Prostate gland (tissue), 2 donors: ENCODE results near the gene SEMA3E.

ENCODE experiments used
- CTCF ChIP-seq, 4 experiments: fragments of 200-600 bp in 2 of 4; fragments of 450-650 bp in 2 of 4; sonication (generic) in 2 of 4; IDR thresholded peaks; 1 replicate in 3 of 4; 2 replicates in 1 of 4; pipeline ENCODE4 v1.5.1; 2016 to 2019; ENCODE audit warnings: antibody characterized with exemption in 4 of 4, mild to moderate bottlenecking in 2 of 4, moderate library complexity in 2 of 4
- POLR2A ChIP-seq: fragments of 450-650 bp; IDR thresholded peaks from one replicate; pipeline ENCODE4 v1.6.1; 2016; ENCODE audit warnings: antibody characterized with exemption, mild to moderate bottlenecking
- POLR2AphosphoS5 ChIP-seq: sonication (generic); formaldehyde crosslinking; IDR thresholded peaks from one replicate; pipeline ENCODE4 v1.6.1; 2017; ENCODE audit warnings: antibody characterized with exemption

DNA sequence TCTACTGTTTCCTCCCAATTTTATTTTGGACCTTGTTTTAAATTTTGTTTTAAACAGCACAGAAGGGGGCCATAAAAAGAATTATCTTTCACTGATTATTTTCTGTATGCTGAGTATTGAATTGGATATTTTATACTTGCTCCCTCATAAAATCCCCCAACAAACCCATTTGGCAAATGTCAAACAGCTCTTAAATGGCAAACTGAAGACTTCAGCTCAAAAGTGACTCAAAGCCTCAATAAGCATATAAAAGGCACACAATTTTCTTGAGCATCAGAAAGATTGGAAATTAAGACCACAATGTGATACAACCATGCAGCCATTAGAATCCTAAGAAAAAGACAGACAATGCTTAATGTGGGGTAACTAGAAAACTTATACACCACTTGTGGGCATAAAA, 199.2 kb downstream of the SEMA3E start:
- TF ChIP-seq POLR2A (no peak), CTCF (IDR thresholded peaks at IDR 0.05) (no peak), POLR2AphosphoS5 (no peak)
